GM23338 (cell line): Measurements from ENCODE around the gene PRPF40B. TPM values are rescaled to one million over a fixed set of nuclear protein-coding genes. Genes with fewer than 3 reads are reported as not detected.
A peak's percentile ranks its signal among the peaks of the same experiment; 100 is the strongest.

Experiments used
- CREB1 ChIP-seq: fragments of 250-450 bp; sonication (Bioruptor Pico); IDR thresholded peaks from 2 replicates; pipeline ENCODE4 v1.5.0; 2020; ENCODE audit warnings: low read depth, mild to moderate bottlenecking, moderate library complexity
- CTCF ChIP-seq, 2 experiments: fragments of 200-600 bp in 1 of 2; sonication (generic) in 1 of 2; conservative IDR thresholded peaks; 2 replicates each; pipeline versions ENCODE4 v1.5.1 to v1.6.1; 2016 to 2017; ENCODE audit warnings: antibody characterized with exemption in 2 of 2, low read depth in 2 of 2, mild to moderate bottlenecking in 2 of 2, moderate library complexity in 1 of 2
- REST ChIP-seq: IDR thresholded peaks from one replicate; pipeline ENCODE4 v1.6.1; 2018; ENCODE audit warnings: antibody characterized with exemption; ENCODE audit not compliant: unreplicated experiment
- ZNF462 ChIP-seq: fragments of 250-450 bp; sonication (Bioruptor Pico); IDR thresholded peaks from 2 replicates; pipeline ENCODE4 v1.5.0; 2020; ENCODE audit warnings: mild to moderate bottlenecking, moderate library complexity
- polyA plus RNA-seq: library from polyadenylated mRNA; unstranded; fragments of >200 nt; fragmentation: Nextera tagmentation; extraction: Ambion mirVana; gene quantifications from 2 replicates; pipeline ENCODE4 v1.2.1, GENCODE V29; 2016
- total RNA-seq: library from RNA; depleted of rRNA; stranded (reverse); fragments of >200 nt; shearing (Covaris generic); gene quantifications from 2 replicates; pipeline ENCODE4 v1.2.3, GENCODE V29; 2014

PRPF40B gene
- total and polyA plus RNA-seq, 2 experiments from 2014 or later: 17.9 to 19.0 TPM

- TF ChIP-seq ZNF462 (CRISPR knock-in tag) (0 out of 2 replicates have a peak, but pooled peaks have one; percentile 23), REST (no peak), CTCF (conservative IDR thresholded peaks at IDR 0.05; ENCODE audit: low read depth in 2 of 2) (peak; percentile 39 to 53; a peak in 3 of 4 replicates), CREB1 (CRISPR knock-in tag) (no peak)
Observed at GRCh38 chr12:49687941-49688340, 64.6 kb downstream of the PRPF40B start (continued).
